ENCODE data around the gene PTPRT.

- TF ChIP-seq POLR2A (IDR thresholded peaks at IDR 0.05; ENCODE audit: low read depth, low read length): no peak
- no peak for TF ChIP-seq POLR2AphosphoS5 (IDR thresholded peaks at IDR 0.05; ENCODE audit: low read depth, low read length)
- TF ChIP-seq TAF1 (IDR thresholded peaks at IDR 0.05; ENCODE audit: borderline replicate concordance, low read depth, low read length): no peak
These were observed 34.2 kb downstream of the PTPRT start for GRCh38 chr20:43155366-43156100.

Data from GM12892 (cell line).